NCI-H446 (cell line): Measurements from ENCODE around the gene WNT9A.

Experiments
- DNase-seq, 2 experiments: peaks; one replicate each; lab custom pipeline; 2025; lab: John Stamatoyannopoulos, UW

WNT9A gene

DNA sequence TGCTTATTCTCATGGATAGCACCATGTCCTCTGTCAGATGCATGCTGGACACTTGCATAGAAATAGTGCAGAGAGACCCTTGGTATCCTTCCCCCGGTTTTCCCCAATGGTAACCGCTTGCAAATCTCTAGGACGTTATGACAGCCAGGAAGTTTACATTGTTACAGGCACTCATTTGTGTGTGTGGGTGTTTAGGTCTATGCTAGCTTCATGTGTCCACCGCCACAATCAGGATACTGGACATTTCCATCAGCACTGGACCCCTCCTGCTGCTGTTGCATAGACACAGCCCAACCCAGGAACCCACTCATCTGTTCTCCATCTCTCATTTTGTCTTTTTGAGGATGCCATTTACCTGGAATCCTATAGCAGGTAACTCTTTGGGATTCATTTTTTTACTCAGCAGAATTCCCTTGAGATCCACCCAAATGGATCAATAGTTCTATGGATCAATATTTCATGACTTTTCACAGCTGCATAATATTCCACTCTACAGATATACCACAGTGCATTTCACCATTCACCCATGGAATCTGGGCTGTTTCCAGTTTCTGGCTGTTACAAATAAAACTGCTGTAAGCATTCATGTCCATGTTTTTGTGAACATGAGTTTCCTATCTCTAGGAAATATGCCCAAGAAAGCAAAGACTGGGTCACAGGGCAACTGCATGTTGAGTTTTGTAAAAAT is 6.6 kb upstream of the WNT9A start:
- no peak for DNase-seq

DNA sequence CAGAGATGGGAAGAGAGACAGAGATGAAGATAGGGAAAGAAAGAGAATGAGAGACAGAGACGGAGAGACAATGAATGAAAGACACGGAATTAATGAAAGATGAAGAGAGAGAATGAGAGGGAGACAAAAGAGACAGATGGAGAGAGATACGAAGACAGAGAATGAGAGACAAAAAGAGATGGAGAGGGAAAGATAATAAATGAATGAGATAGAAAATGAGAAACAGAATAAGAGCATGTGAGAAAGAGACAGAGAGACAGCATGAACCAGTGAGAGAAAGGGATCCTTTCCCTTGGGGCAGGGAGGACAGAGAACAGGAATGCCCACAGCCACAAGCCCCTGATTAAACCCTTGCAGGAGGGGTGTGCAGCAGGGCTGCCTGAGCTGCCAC is 5.3 kb upstream of the WNT9A start:
- DNase-seq: no peak

DNA sequence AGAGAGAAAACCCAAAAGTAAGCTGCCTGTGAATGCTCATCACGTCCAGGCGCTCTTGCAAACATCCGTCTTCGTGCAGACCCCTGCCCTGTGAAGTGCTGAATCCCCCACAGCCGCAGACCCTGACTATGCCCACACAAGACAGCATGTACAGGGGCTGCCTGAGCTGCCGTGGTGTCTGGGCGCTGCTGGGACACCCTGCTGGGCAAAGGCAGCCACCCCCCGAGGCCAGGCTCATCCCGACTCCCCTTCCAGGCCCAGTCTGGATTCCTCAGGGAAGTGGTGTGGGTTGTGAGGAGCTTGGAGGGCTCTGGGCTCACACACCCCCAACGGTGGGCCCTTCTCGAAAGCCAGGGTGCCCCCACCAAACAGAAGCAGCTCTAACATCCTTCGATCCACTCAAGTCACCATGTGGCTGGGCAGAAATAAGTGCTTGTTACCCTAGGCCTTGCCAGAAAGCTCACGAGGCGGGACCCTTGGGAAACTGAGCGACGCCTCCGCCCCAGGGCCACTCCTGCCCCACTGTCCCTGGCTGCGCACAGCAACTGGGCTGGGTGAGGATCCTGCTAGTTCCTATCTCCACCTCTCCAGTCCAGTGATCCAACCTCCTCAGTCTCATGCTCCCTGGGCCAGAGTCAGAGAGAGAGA is 4.8 kb upstream of the WNT9A start:
- DNase-seq: no peak

DNA sequence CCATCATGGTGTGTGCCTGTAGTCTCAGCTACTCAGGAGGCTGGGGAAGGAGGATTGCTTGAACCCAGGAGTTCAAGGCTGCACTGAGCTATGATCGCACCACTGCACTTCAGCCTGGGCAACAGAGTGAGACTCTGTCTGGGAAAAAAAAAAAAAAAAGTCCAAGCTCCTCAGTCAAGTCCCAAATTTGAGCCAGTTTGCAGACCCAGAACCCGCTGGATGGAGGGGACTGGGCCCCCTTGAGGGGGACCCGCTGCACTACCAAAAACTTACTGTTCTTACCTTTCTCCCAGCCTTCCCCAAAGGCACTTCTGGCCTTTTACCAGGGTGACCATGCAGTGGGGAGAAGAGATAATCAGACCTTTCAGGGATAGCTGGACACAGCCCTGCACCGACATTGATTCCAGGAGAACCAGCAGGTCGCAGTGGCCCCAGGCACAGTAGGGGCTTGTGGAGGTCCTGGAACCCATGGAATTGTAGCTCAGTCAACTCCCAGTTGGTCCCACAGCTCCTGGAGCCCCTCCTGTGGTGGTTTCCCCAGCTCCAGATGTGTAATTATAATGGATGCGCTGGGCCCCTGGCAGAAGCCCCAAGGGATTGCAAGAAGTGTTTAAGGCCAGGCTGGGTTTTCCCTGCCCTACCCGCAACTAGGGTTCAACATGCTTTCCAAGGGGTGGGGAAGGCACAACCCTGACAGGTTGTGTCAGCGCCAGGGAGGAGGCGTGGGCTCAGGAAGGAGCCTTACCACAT is 4.1 kb upstream of the WNT9A start:
- DNase-seq: no peak

DNA sequence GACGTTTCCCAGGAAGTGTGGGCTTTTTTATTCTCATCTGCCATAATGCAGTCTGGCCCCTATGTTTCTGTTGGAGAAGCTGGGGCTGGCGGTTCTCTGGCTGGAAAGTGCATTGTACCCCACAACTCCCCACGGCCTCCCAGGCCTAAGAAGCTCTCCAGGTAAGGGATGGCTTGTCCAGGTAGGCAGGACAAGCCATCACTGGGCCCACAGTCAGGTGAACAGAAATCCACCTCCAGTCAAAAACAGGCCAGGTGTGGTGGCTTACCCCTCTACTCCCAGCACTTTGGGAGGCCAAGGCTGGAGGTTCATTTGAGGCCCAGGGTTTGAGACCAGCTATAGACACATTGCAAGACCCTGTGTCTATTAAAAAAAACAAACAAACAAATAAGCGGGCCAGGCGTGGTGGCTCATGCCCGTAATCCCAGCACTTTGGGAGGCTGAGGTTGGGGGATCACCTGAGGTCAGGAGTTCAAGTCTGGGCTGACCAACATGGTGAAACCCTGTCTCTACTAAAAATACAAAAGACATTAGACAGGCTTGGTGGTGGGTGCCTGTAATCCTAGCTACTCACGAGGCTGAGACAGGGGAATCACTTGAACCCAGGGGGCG is 3.1 kb upstream of the WNT9A start:
- DNase-seq: no peak

DNA sequence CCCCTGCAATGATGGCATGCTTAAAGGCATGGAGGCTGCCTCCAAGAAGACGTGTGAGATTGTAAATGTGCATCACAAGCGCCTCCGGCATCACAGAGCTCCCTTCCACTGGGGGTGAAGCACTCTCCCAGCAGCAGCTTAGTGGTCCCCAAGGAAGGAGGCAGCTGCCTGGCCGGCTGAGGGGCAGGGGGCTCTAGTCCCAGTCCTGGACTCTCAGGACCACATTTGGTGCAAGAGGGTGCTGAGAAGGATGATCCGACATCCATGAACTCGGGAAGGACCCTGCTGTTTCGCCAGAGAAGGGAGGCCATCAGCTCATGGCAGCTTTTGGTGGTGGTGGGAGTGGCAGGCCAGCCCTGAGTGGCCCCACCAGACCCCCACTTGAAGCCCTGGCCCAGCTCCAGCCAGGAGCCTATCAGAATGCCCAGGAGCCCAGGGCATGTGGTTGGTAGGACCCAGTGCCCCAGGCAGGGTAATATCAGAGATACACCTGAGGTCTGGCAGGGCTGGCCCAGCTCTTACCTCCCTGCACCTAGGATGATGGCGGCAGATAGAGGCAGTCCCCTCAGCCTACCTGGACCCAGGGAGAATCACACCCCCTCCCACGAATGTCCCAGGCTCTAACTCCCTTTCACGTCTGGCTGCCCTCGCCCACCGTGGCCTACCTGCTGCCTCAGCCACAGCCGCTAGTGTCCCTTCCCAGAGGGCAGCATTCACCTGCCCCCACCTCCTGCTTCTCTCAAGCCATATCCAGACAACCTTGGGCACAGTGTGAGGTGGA is 2.4 kb upstream of the WNT9A start:
- no peak for DNase-seq

DNA sequence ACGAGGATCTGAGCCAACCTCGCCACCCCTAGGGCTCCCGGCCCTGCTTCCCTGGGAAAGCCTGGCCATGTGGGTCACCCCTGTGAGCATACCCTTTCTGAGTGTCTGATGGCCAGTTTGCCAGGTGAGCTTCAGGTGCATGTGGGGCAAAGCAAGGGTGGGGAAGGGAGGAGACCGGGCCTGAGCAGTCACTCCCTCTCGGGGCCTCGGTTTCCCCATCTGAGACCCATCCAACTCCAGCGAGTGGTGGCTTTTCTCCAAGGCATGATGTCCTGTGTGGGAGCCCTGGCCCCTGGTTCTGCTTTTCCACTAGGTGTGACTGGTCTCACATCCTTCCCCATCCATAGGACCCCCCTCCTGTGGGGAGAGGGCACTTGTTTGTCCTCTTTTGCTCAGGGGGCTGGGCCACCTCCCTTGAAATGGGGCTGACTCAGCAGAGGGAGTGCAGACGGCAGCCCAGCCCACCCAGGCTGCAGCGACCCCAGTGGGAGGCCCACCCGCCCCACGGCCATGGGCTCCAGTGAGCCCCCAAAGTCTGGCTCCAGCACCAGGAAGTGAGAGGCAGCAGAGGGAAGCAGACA is 1.7 kb upstream of the WNT9A start:
- DNase-seq: no peak

DNA sequence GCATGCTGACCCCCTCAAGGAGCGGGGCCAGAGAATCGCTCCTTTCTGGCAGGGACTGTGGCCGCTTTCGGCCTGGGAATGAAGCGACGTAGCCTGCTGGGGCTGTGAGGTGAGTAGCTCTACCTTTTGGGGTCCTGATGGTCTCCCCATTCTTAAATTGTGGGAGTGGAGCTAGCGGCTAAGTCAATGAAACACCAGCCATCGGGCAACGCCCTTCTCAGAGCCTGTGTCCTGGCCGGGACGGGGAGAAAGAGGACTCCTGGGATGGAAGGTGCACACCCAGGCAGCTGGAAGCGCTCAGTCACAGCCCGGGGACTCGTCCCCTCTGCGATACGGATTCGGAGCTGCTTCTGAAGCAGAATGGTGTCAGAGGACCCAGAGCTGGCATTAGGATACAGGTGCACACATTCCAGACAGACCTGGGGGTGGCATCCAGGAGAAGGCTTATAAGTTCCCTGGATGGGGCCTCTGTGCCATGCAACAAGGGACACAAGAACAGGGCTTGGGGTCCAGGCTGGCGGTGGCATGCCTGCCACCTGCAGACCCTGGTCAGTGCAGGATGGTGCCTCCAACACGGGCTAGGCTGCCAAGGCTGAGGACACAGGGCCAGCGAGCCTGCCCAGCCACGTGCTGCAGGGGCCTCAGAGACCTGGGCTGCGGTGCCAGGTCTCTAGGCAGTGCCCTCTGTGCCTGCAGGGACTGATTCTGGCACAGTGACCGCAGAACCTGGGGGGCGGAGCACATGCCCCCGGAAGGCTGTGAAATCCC is 945 bp upstream of the WNT9A start:
- no peak for DNase-seq

DNA sequence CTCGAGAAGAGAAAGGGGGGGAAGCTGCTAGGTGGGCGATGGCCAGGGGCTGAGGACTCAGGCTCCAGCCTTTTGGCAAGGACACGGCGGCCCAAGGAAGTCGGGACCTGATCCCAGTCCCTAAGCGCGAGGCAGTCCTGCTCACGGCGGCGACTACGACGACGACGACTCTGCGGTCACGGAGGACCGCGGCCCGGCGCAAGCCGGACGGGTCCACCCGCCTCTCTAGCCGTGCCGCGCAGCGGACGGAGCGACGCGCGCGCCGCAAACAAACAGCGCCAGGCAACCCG is 401 bp downstream of the WNT9A start:
- DNase-seq: no peak

DNA sequence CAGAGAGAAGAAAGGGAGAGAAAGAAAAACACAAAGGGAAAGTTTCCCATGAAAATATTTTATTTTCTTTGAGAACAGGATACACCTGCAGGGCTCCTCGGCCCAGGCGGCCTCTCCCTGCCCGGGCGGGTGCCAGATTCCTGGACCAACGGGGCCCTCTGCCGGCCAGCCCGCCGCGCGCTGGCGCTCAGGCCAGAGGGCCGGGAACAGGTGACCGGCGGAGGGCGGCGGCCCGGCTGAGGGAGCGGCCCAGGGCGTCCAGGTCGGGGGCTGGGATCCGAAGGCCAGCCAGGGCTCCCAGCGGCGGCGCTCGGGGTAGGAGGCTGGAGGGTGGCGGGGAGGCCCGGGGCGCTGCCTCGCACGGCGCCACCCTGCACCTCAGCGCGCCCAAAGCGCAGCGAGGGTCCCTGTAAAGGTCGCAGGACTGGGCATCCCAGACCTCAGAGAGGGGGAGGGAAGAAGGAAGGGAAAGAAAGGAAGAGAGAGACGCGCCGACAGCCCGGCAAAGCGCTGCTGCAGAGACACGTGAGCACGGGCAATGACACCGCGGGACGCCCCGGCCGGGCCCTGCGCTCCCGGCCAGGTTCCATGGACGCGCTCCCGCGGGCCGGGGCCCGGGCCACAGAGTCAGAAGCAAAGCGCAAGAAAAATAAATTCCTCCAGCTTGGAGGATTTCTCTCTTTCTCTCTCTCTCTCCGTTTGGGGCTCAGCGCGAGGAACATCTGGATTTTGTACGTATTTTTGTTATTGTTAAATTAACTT is 927 bp downstream of the WNT9A start:
- DNase-seq: peak in 1 of 2 experiments; percentile 40

DNA sequence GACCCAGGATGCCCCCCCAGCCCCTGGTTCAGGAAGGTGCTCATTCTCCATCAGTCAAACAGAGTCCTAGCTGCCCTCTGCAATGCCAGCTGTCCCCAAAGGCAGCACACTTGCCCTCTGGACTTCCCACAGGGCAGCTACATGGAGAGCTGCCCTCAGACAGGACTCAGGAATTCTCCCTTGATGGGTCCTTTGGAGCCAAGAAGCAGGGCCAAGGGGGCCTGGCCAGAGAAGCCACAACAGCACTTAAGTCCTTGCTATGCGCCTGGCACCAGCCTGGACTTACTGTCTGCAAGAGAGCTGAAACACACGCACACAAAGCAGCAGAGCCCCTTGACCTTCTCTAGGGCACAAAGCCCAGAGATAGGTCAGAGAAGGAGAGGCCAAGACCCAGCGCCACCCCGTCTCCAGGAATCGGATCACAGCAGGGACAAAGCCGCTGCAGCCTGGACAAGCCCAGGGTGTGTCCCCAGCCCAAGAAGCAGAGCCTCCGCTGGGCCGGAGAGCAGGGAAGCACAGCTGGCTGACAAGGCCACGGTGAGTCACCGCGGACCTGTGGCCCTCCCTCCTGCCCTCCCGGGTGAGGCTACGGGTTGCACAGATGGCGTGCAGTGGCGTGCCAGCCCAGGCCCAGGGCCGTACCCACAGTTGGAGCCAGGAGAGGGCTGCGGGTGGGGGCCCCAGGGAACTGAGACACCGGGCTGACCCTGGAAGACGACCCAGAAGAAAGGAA is 1.7 kb downstream of the WNT9A start:
- peak in 1 of 2 experiments; percentile 30 for DNase-seq

DNA sequence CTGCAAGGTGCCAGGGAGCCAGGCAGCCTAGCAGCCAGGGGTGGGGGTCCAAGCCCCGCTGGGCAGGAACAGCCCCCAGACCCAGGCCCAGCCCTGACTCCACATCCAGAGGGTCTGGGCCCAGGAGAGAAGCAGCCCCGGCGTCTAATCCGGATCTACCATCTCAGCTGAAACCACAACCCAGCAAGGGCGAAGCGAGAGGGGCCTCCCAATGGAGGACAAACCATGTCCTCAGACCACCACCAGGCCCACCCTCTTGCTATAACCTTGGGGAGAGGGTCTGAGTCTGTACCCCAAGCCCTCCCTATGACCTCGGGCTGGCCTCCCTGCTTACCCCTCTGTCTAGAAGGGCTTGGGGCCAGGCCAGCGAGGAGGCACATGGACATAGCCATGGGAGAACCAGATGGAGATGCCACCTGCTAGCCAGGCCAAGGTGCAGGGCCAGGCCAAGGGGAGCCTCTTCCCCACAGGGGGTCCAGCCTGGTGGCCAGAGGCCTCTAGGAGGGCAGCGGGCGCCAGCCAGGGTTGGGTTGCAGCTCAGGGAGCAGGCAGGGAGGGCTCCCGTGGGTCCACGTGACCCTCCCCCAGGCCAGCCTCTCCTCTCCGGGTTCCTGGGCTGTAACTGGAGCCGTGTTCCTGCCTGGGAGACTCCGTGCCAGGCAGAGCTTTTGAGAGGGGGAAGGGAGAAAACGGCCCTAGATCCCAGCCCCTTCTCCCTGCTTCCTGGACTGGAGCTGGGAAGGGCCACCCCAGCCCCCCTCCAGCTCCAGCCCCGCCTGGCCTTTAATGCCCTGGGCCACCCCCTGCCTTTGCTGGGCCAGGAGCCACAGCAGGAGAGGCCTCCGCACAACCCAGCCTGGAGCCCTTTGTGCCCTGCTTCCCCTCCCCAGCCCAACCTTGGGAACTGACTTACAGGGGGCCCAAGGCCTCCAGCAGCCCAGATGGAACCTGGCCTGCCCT is 2.5 kb downstream of the WNT9A start:
- DNase-seq: no peak

DNA sequence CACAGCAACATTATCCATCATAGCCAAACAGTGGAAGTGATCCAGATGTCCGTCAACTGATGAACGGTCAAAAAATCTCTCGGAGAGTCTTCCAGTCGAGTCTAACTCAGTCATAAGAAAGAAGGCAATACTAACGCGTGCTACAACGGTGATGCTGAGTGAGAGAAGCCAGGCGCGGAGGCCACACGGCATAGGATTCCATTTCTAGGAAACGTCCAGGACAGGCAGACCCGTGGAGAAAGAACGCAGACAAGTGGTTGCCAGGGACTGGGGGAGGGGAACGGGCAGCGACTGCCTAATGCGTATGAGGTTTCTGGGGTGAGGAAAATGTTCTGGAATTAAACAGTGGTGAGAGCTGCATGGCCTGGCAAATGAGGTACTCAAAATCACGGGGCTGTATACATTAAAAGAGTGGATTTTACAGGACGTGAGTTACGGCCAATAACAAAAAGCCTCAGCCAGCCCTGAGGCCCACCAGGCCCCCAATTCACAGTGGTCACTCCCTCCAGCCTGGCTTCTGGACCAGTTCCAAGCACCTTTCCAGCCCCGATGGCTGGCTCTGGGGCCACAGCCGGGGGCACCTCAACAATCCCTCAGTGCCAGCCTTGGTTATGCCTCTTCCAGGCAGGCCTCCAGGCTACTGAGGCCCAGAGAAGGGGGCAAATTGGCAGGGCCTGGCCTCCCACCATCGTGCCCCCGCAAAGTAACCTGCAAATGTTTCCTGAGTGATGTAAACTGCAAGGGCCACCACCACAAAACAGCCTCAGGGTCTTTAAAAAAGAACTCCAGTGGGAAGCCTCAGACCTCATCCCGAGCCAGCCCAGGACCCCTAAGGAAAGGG is 3.4 kb downstream of the WNT9A start:
- DNase-seq: no peak

DNA sequence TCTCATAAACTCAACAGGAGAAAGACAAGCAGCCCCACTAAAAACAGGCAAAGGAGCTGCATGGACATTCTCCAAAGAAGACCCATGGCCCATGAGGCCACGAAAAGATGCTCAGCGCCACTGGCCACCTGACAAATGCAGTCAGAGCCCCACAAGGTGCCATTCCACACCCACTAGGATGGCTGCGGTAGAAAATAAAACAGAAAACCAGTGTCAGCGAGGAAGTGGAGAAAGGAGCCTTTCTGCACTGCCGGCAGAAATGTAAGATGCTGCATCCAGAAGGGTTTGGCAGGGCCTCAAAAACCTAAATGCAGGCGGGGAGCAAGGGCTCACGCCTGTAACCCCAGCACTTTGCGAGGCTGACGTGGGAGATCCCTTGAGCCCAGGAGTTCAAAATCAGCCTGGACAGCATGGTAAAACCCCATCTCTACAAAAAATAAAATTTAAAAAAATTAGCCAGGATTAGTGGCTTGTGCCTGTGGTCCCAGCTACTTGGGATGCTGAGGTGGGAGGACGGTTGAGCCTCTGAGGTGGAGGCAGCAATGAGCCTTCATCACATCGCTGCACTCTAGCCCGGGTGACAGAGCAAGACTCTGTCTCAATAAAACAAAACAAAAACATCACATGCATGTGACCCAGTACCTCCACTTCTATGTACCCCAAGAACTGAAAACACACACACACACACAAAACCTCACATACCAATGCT is 4.2 kb downstream of the WNT9A start:
- DNase-seq: no peak

DNA sequence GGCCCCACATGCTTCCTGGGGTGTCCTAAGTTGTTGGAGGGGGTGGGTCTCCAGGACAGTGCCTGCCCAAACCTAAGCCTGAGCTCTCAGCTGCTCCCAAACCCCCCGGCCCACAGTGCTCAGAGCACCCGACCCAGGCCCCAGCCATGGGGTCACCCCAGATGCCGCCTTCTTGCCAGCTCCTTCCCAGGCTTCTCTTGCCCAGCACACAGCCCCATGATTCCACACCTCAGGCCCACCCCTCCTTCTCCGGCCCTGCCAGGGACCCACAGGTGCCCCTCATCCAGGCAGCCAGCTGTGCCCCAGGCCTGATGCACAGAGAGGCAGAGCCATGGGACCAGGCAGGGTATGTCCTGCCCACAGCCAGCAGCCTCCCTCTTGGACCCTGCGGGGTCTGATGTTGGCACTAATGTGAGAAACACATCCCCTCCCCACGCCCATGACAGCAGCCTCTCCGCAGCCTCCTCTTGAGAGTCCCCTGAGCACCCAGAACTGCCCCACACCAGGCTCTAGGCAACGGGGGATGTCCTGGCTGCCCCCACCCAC is 4.9 kb downstream of the WNT9A start:
- no peak for DNase-seq

DNA sequence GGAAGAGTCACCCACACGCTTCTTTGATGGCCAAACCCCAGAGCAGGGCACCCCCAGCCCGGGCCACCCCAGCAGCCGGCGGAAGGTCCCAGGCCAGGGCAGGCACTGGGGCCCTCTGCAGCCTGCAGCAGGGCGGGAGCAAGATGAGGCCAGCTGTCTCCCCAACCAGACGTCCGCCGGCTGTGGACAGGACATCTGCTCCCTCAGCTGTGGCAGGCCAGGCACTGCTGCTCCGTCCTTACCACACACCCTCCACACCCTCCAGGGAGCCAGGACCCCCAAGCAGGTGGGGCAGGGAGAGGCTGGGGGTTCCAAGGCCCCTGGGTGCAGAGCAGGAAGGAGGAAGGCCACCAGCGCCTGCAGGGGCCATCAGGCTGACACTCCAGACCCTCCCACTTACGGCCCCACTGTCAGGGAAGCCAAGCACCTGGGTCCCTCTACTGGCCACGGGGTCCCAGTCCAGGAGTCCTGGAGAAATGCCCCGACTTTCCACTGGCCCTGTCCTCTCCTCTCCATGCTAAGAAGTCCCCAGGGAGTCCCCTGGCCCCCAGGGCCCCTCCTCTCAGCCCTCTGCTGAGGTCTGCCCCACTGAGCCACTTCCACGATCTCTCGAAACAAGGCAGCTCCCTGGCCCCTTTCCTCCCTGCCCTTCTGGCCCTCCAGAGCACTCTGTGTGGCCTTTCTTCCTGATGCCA is 5.6 kb downstream of the WNT9A start:
- DNase-seq: no peak
